K562 (cell line): ENCODE data around the gene KPTN. TPM values are rescaled to one million over a fixed set of nuclear protein-coding genes. Genes with fewer than 3 reads are reported as not detected.
A peak's percentile ranks its signal among the peaks of the same experiment; 100 is the strongest.

Experiments used
- ATF2 ChIP-seq: sonication (generic); formaldehyde crosslinking; IDR thresholded peaks from 2 replicates; pipeline ENCODE4 v1.8.1; 2022; ENCODE audit warnings: missing genetic modification reagents
- BRF1 ChIP-seq: IDR thresholded peaks from 3 replicates; pipeline ENCODE4 v1.6.1; 2011; ENCODE audit warnings: borderline replicate concordance, mild to moderate bottlenecking; ENCODE audit not compliant: insufficient read length; ENCODE audit errors: extremely low read depth
- CGGBP1 ChIP-seq: fragments of 250-450 bp; sonication (Bioruptor Pico); IDR thresholded peaks from 2 replicates; pipeline ENCODE4 v1.9.0; 2021; ENCODE audit warnings: mild to moderate bottlenecking
- EHMT2 ChIP-seq: fragments of 450-650 bp; IDR thresholded peaks from 2 replicates; pipeline ENCODE4 v1.6.1; 2018; ENCODE audit warnings: antibody characterized with exemption
- HNRNPUL1 ChIP-seq: fragments of 200-400 bp; formaldehyde crosslinking; IDR thresholded peaks from 2 replicates; pipeline ENCODE4 v1.6.1; 2017; ENCODE audit warnings: low read length
- MXI1 ChIP-seq: IDR thresholded peaks from 2 replicates; pipeline ENCODE4 v1.6.1; 2011; ENCODE audit warnings: low read depth, mild to moderate bottlenecking, improper control_type of control experiment, low read length
- NR1H2 ChIP-seq: sonication (generic); formaldehyde crosslinking; IDR thresholded peaks from 2 replicates; pipeline ENCODE4 v1.4.0; 2020; ENCODE audit warnings: mild to moderate bottlenecking, missing genetic modification reagents
- RUNX1 ChIP-seq: sonication (generic); IDR thresholded peaks from 2 replicates; pipeline ENCODE4 v1.6.1; 2016; ENCODE audit warnings: antibody characterized with exemption, low read depth
- SMARCB1 ChIP-seq: IDR thresholded peaks from 2 replicates; pipeline ENCODE4 v1.6.1; 2011; ENCODE audit warnings: improper control_type of control experiment, low read depth; ENCODE audit not compliant: insufficient read length
- TRIM25 ChIP-seq: fragments of 450-650 bp; IDR thresholded peaks from 2 replicates; pipeline ENCODE4 v1.7.0; 2016; ENCODE audit warnings: borderline replicate concordance
- TSHZ1 ChIP-seq: fragments of 250-450 bp; sonication (Bioruptor Pico); IDR thresholded peaks from 2 replicates; pipeline ENCODE4 v1.4.0; 2020; ENCODE audit warnings: mild to moderate bottlenecking, moderate library complexity
- ZNF384 ChIP-seq: IDR thresholded peaks from 2 replicates; pipeline ENCODE4 v1.6.1; 2012; ENCODE audit warnings: low read depth, low read length, improper control_type of control experiment
- ZNF79 ChIP-seq: fragments of 250-450 bp; sonication (Bioruptor Pico); IDR thresholded peaks from 2 replicates; pipeline ENCODE4 v1.4.0; 2020; ENCODE audit warnings: low read depth, mild to moderate bottlenecking, moderate library complexity
- polyA plus RNA-seq, 8 experiments: library from polyadenylated mRNA; depleted of rRNA in 4 of 8; stranded (reverse) in 5 of 8; unstranded in 3 of 8; fragments of >200 nt; fragmentation: Nextera tagmentation in 2 of 8; fragmentation: Illumina TruSeq in 1 of 8; extraction: Ambion mirVana in 2 of 8; extraction: Trizol in 1 of 8; gene quantifications; 2 replicates each; pipeline versions ENCODE4 v1.2.1 to v1.2.3, GENCODE V29; 2011 to 2014; ENCODE audit warnings: inconsistent platforms in 1 of 8, missing spikeins in 1 of 8
- total RNA-seq, 7 experiments: library from RNA; depleted of rRNA in 6 of 7; stranded (reverse); fragments of >200 nt in 6 of 7; fragmentation: Illumina TruSeq in 2 of 7; extraction: Trizol in 2 of 7; gene quantifications; 2 replicates each; pipeline versions ENCODE4 v1.2.1 to v1.2.3, GENCODE V29; 2011 to 2021; ENCODE audit warnings: low replicate concordance in 1 of 7
- TF ChIP-seq, protein P1 (sequence below): fragments of 450-650 bp; IDR thresholded peaks from one replicate; pipeline ENCODE4 v1.6.1; 2018; ENCODE audit warnings: mild to moderate bottlenecking, moderate library complexity; ENCODE audit not compliant: partially characterized antibody
- TF ChIP-seq, protein P2 (sequence below): fragments of 450-650 bp; conservative IDR thresholded peaks from 2 replicates; pipeline ENCODE4 v1.6.1; 2016; ENCODE audit warnings: missing genetic modification characterization, low read depth, mild to moderate bottlenecking, missing compliant biosample characterization, moderate library complexity
- TF ChIP-seq, protein P3 (sequence below): sonication (generic); formaldehyde crosslinking; IDR thresholded peaks from 2 replicates; pipeline ENCODE4 v1.8.0; 2022; ENCODE audit warnings: mild to moderate bottlenecking, missing genetic modification reagents

The KPTN gene
- total and polyA plus RNA-seq, 9 of the 15 experiments (the other 6 are each of a cell fraction or from before 2014, with no cell fraction given) = 0.56 to 18.2 (median 8.5) TPM

DNA sequence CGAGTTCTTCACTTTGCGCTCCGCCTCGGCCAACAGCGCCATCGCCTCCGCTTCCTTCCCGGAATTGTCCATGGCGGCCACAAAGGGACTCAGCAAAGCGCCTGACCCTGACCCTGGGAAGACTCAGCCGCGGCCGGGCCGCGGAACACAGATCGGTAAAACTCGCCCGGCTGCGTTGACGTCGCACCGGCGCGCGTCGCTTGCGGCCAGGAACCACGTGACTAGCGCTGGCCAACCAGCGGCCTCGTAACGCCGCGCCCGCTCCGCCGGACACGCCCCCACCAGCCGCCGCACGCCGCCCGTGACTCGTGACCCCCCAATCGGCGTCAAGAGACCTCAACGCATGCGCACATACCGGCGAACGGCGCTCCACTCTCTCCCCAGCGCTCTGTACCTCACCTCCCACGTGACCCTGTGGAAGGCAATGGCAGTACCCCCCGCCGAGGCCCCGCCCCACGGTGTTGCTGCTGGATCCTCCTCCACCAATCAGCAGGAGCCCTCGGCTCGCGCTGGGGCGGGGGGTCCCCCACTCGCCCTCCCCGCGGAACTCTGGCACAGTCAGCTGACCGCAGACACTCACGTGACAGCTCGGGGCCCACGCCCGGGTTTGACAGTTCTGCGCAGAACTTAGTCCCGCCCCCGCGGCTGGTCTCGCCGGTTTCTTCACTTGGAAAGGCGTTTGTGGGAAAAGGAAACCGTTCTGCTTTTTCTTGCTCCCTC, 31.0 kb upstream of the KPTN start, which contains the start of gene NAPA (continued):
- no peak for TF ChIP-seq TSHZ1 (CRISPR knock-in tag)
- no peak for TF ChIP-seq TRIM25
- no peak for TF ChIP-seq EHMT2
- no peak for TF ChIP-seq NR1H2 (CRISPR knock-in tag)
- TF ChIP-seq BRF1 = no peak
- no peak for TF ChIP-seq ZNF384
- TF ChIP-seq, protein P1, sequence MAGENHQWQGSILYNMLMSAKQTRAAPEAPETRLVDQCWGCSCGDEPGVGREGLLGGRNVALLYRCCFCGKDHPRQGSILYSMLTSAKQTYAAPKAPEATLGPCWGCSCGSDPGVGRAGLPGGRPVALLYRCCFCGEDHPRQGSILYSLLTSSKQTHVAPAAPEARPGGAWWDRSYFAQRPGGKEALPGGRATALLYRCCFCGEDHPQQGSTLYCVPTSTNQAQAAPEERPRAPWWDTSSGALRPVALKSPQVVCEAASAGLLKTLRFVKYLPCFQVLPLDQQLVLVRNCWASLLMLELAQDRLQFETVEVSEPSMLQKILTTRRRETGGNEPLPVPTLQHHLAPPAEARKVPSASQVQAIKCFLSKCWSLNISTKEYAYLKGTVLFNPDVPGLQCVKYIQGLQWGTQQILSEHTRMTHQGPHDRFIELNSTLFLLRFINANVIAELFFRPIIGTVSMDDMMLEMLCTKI = no peak
- no peak for TF ChIP-seq ZNF79 (CRISPR knock-in tag)
- TF ChIP-seq, protein P2, sequence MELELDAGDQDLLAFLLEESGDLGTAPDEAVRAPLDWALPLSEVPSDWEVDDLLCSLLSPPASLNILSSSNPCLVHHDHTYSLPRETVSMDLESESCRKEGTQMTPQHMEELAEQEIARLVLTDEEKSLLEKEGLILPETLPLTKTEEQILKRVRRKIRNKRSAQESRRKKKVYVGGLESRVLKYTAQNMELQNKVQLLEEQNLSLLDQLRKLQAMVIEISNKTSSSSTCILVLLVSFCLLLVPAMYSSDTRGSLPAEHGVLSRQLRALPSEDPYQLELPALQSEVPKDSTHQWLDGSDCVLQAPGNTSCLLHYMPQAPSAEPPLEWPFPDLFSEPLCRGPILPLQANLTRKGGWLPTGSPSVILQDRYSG (tag) = no peak
- TF ChIP-seq, protein P3, sequence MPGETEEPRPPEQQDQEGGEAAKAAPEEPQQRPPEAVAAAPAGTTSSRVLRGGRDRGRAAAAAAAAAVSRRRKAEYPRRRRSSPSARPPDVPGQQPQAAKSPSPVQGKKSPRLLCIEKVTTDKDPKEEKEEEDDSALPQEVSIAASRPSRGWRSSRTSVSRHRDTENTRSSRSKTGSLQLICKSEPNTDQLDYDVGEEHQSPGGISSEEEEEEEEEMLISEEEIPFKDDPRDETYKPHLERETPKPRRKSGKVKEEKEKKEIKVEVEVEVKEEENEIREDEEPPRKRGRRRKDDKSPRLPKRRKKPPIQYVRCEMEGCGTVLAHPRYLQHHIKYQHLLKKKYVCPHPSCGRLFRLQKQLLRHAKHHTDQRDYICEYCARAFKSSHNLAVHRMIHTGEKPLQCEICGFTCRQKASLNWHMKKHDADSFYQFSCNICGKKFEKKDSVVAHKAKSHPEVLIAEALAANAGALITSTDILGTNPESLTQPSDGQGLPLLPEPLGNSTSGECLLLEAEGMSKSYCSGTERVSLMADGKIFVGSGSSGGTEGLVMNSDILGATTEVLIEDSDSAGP (CRISPR knock-in tag) = no peak
- TF ChIP-seq ATF2 (CRISPR knock-in tag) = no peak
- no peak for TF ChIP-seq RUNX1
- TF ChIP-seq SMARCB1 = no peak
- no peak for TF ChIP-seq HNRNPUL1
- TF ChIP-seq CGGBP1 (CRISPR knock-in tag) = no peak
- peak; percentile 82 for TF ChIP-seq MXI1
